Endothelial cell (in vitro differentiated cells): ENCODE measurements around the gene C16orf78. TPM values are rescaled to one million over a fixed set of nuclear protein-coding genes. Genes with fewer than 3 reads are reported as not detected.
"Not testable (repeated sequence)": the region's sequence is repeated elsewhere in the genome, so short reads cannot be mapped to it uniquely, and the experiment has no call there.

Experiments used
- DNase-seq: peaks from one replicate; pipeline ENCODE4 v3.0.0; 2021; ENCODE audit warnings: low spot score
- H3K27ac Mint-ChIP-seq: one replicate; pipeline ENCODE4 v1.8.0; 2021; ENCODE audit warnings: mixed read lengths, inconsistent platforms; ENCODE audit not compliant: unreplicated experiment
- H3K27me3 Mint-ChIP-seq: one replicate; pipeline ENCODE4 v1.8.0; 2021; ENCODE audit warnings: mild to moderate bottlenecking, moderate library complexity, mixed read lengths, inconsistent platforms; ENCODE audit not compliant: unreplicated experiment
- H3K36me3 Mint-ChIP-seq: one replicate; pipeline ENCODE4 v1.8.0; 2021; ENCODE audit warnings: mild to moderate bottlenecking, low read depth, mixed read lengths, inconsistent platforms; ENCODE audit not compliant: unreplicated experiment
- H3K4me1 Mint-ChIP-seq: one replicate; pipeline ENCODE4 v1.8.0; 2021; ENCODE audit warnings: mild to moderate bottlenecking, mixed read lengths, inconsistent platforms; ENCODE audit not compliant: unreplicated experiment
- H3K4me3 Mint-ChIP-seq: one replicate; pipeline ENCODE4 v1.8.0; 2021; ENCODE audit warnings: mild to moderate bottlenecking, mixed read lengths, inconsistent platforms; ENCODE audit not compliant: unreplicated experiment
- H3K9me3 Mint-ChIP-seq: one replicate; pipeline ENCODE4 v1.8.0; 2021; ENCODE audit warnings: mixed read lengths, inconsistent platforms; ENCODE audit not compliant: unreplicated experiment
- CTCF ChIP-seq: fragments of 200-600 bp; sonication (generic); IDR thresholded peaks from one replicate; pipeline ENCODE4 v1.5.0; 2021; ENCODE audit warnings: antibody characterized with exemption; ENCODE audit not compliant: unreplicated experiment
- total RNA-seq: library from RNA; stranded (reverse); fragmentation: NEBNext Ultra II Directional; extraction: Animal tissue kit (Norgen Biotek cat#: 25700); gene quantifications from one replicate; pipeline ENCODE4 v1.2.1, GENCODE V29; 2021; ENCODE audit not compliant: unreplicated experiment

C16orf78 gene
- total RNA-seq, 1 donor from 2014 or later, result not detected

- Mint-ChIP-seq H3K4me1 (no peaks in the 10 kb centered on the region), H3K27me3 (no peaks in the 10 kb centered on the region), H3K27ac (no peak overlapping the region), H3K4me3 (no peak overlapping the region), H3K9me3 (no peaks in the 10 kb centered on the region), H3K36me3 (no peaks in the 10 kb centered on the region)
- no peak for TF ChIP-seq CTCF
- DNase-seq, result no peak
Measured at GRCh38 chr16:49359591-49359990, 14.0 kb upstream of the C16orf78 start.

GRCh38 chr16:49361731-49362130 is 11.9 kb upstream of the C16orf78 start:
- H3K4me3 Mint-ChIP-seq, DNase-seq: not testable (repeated sequence)

GRCh38 chr16:49362230-49362629 is 11.4 kb upstream of the C16orf78 start:
- DNase-seq, result no peak
- TF ChIP-seq CTCF, result no peak
- no peaks in the 10 kb centered on the region for H3K36me3 Mint-ChIP-seq
- H3K27ac Mint-ChIP-seq, result no peak overlapping the region
- H3K4me3 Mint-ChIP-seq, result no peak overlapping the region
- H3K9me3 Mint-ChIP-seq, result no peaks in the 10 kb centered on the region
- no peaks in the 10 kb centered on the region for H3K4me1 Mint-ChIP-seq
- H3K27me3 Mint-ChIP-seq, result no peaks in the 10 kb centered on the region

More at GRCh38 chr16:49361731-49362130, 11.9 kb upstream of the C16orf78 start:
- H3K9me3 Mint-ChIP-seq, H3K27me3 Mint-ChIP-seq, H3K4me1 Mint-ChIP-seq, H3K27ac Mint-ChIP-seq, H3K36me3 Mint-ChIP-seq: not testable (repeated sequence)

- H3K27me3 Mint-ChIP-seq, result no peaks in the 10 kb centered on the region
- H3K9me3 Mint-ChIP-seq, result no peaks in the 10 kb centered on the region
- no peak overlapping the region for H3K4me3 Mint-ChIP-seq
- no peak overlapping the region for H3K27ac Mint-ChIP-seq
- no peak for TF ChIP-seq CTCF
- no peaks in the 10 kb centered on the region for H3K36me3 Mint-ChIP-seq
- no peak for DNase-seq
- no peaks in the 10 kb centered on the region for H3K4me1 Mint-ChIP-seq
Measured at GRCh38 chr16:49365711-49366509, 7.7 kb upstream of the C16orf78 start.

GRCh38 chr16:49366669-49367068 is 6.9 kb upstream of the C16orf78 start:
- DNase-seq, result no peak
- no peaks in the 10 kb centered on the region for H3K36me3 Mint-ChIP-seq
- TF ChIP-seq CTCF, result no peak
- no peaks in the 10 kb centered on the region for H3K27me3 Mint-ChIP-seq
- H3K4me1 Mint-ChIP-seq, result no peaks in the 10 kb centered on the region
- H3K9me3 Mint-ChIP-seq, result no peaks in the 10 kb centered on the region
- no peak overlapping the region for H3K27ac Mint-ChIP-seq
- no peak overlapping the region for H3K4me3 Mint-ChIP-seq
